IPS-20b (cell line): ENCODE results near the gene RTP5.

Experiments
- H3K27ac ChIP-seq: one replicate; pipeline ENCODE4 v1.5.1; 2013; ENCODE audit warnings: low read length
- H3K27me3 ChIP-seq: 2 replicates; pipeline ENCODE4 v1.6.1; 2013; ENCODE audit warnings: mild to moderate bottlenecking, low read length, inconsistent platforms; ENCODE audit not compliant: insufficient read depth
- H3K36me3 ChIP-seq: 2 replicates; pipeline ENCODE4 v1.6.1; 2013; ENCODE audit warnings: low read depth, mild to moderate bottlenecking, inconsistent platforms, low read length, moderate library complexity; ENCODE audit not compliant: insufficient read depth
- H3K4me1 ChIP-seq: 2 replicates; pipeline ENCODE4 v1.6.1; 2013; ENCODE audit warnings: mild to moderate bottlenecking, control low read depth, inconsistent platforms, low read length, moderate library complexity; ENCODE audit not compliant: insufficient read depth
- H3K4me3 ChIP-seq: 2 replicates; pipeline ENCODE4 v1.5.1; 2013; ENCODE audit warnings: mild to moderate bottlenecking, low read length, inconsistent platforms
- H3K9ac ChIP-seq: 2 replicates; pipeline ENCODE4 v1.6.1; 2013; ENCODE audit warnings: low read depth, mild to moderate bottlenecking, inconsistent platforms, low read length, moderate library complexity
- H3K9me3 ChIP-seq: 2 replicates; pipeline ENCODE4 v1.6.1; 2013; ENCODE audit warnings: mild to moderate bottlenecking, low read depth, low read length, inconsistent platforms; ENCODE audit not compliant: insufficient read depth

The RTP5 gene

DNA sequence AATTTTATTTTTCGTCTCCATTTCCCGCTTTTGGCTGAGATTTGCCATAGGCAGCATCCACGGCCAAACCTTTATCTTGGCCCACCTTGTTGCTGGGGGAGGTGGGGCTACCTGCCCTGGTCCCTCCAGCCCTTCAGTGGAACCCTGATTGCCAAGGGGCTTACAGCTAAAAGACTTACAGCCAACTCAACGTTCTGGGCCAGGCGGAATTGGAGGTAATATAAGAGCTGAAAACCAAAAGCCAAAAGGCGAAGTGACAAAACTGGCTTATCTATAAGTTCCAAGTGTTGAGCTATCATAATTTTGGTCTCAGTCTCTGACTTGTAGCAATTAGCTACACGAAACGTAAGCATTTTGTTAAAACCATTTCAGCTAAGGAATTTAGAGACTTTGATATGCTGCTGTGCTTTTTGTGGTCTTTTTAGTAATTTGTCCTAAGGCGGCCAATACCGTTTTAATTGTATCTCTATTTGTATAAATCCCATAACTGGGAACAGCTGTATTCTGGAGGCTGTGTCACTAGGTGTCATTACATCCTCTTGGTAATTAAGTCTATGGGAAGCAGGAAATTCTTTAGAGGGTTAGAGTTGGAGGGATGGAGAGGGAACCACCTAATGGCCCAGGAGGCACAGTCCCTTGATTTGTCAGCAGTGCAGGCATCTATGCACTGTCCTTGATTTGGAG is 34.9 kb upstream of the RTP5 start:
- Histone ChIP-seq H3K9me3 (no peaks in the 10 kb centered on the region), H3K27me3 (no peaks in the 10 kb centered on the region), H3K36me3 (no peaks in the 10 kb centered on the region), H3K4me1 (no peaks in the 10 kb centered on the region), H3K27ac (no peak overlapping the region), H3K4me3 (no peak overlapping the region), H3K9ac (no peak overlapping the region)

GRCh38 chr2:241835611-241836010 is 33.9 kb upstream of the RTP5 start:
- no peaks in the 10 kb centered on the region for H3K27me3 ChIP-seq
- H3K4me1 ChIP-seq: no peaks in the 10 kb centered on the region
- no peak overlapping the region for H3K4me3 ChIP-seq
- H3K9me3 ChIP-seq: no peaks in the 10 kb centered on the region
- H3K27ac ChIP-seq: no peak overlapping the region
- H3K9ac ChIP-seq: no peak overlapping the region
- no peaks in the 10 kb centered on the region for H3K36me3 ChIP-seq

GRCh38 chr2:241836292-241836691 is 33.2 kb upstream of the RTP5 start:
- no peak overlapping the region for H3K9ac ChIP-seq
- H3K9me3 ChIP-seq: no peaks in the 10 kb centered on the region
- no peaks in the 10 kb centered on the region for H3K36me3 ChIP-seq
- no peak overlapping the region for H3K27ac ChIP-seq
- no peak overlapping the region for H3K4me3 ChIP-seq
- H3K4me1 ChIP-seq: no peaks in the 10 kb centered on the region
- H3K27me3 ChIP-seq: no peaks in the 10 kb centered on the region

DNA sequence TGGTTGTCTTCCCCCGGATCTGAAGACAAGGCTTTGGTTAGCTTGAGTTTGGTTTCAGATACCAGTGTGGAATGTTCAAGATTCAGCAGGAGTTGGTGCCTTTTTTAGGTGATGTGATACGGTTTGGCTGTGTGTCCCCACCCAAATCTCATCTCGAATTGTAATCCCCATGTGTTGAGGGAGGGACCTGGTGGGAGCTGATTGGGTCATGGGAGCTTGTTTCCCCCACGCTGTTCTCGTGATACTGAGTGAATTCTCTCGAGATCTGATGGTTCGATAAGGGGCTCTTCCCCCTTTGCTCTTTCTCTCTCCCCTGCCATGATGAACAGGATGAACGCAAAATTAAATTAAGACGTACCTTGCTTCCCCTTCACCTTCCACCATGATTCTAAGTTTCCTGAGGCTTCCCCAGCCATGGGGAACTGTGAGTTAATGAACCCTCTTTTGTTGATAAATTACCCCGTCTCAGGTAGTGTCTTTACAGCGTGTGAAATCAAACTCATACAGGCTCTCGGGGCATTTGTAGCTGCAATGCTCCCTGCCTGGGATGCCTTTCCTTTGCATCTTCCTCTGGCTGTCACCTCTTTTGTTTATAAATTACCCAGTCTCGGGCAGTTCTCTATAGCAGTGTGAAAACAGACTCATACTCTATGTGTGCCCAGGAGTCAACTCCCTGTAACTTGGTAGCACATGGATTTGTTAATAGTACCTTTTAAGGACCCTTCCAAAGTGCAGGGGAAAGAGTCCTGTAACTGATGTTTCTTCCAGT is 32.1 kb upstream of the RTP5 start:
- Histone ChIP-seq H3K27ac (no peak overlapping the region), H3K9ac (no peak overlapping the region), H3K36me3 (no peaks in the 10 kb centered on the region), H3K4me1 (no peaks in the 10 kb centered on the region), H3K27me3 (peaks cover 2% of the 10 kb centered on the region; the same call in 1 of the 2 replicates), H3K4me3 (no peak overlapping the region), H3K9me3 (no peaks in the 10 kb centered on the region)

GRCh38 chr2:241841181-241842066 is 28.1 kb upstream of the RTP5 start:
- H3K4me1 ChIP-seq: no peaks in the 10 kb centered on the region
- no peaks in the 10 kb centered on the region for H3K36me3 ChIP-seq
- no peak overlapping the region for H3K27ac ChIP-seq

DNA sequence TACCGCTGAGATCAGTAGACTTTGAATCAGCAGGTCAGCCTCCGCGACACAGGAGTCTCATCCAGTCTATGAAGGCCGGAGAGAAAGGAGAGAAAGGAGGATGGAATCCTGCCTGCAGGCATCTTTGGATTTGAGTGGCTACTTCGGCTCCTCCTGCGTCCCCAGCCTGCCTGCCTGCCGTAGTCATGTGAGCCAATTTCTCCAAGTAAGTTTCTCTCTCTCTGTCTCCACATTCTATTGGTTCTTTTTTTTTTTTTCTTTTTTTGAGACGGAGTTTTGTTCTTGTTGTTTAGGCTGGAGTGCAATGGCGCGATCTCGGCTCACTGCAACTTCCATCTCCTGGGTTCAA is 27.5 kb upstream of the RTP5 start:
- peaks cover 39% of the 10 kb centered on the region for H3K27me3 ChIP-seq
- no peaks in the 10 kb centered on the region for H3K9me3 ChIP-seq
- no peaks in the 10 kb centered on the region for H3K36me3 ChIP-seq
- no peak overlapping the region for H3K4me3 ChIP-seq
- H3K4me1 ChIP-seq: no peaks in the 10 kb centered on the region
- H3K27ac ChIP-seq: no peak overlapping the region
- H3K9ac ChIP-seq: no peak overlapping the region

More at GRCh38 chr2:241841181-241842066, 28.1 kb upstream of the RTP5 start:
- Histone ChIP-seq H3K27me3 (peaks cover 37% of the 10 kb centered on the region), H3K9ac (no peak overlapping the region), H3K4me3 (no peak overlapping the region), H3K9me3 (no peaks in the 10 kb centered on the region)

GRCh38 chr2:241842620-241843211 is 26.8 kb upstream of the RTP5 start:
- no peaks in the 10 kb centered on the region for H3K4me1 ChIP-seq
- no peak overlapping the region for H3K27ac ChIP-seq
- no peaks in the 10 kb centered on the region for H3K36me3 ChIP-seq
- H3K27me3 ChIP-seq: peaks cover 39% of the 10 kb centered on the region
- H3K9me3 ChIP-seq: no peaks in the 10 kb centered on the region
- no peak overlapping the region for H3K9ac ChIP-seq
- no peak overlapping the region for H3K4me3 ChIP-seq

GRCh38 chr2:241843321-241844065 is 26.0 kb upstream of the RTP5 start:
- H3K9ac ChIP-seq: no peak overlapping the region
- H3K27ac ChIP-seq: no peak overlapping the region
- H3K9me3 ChIP-seq: no peaks in the 10 kb centered on the region
- H3K36me3 ChIP-seq: no peaks in the 10 kb centered on the region
- no peaks in the 10 kb centered on the region for H3K4me1 ChIP-seq
- H3K27me3 ChIP-seq: peaks cover 39% of the 10 kb centered on the region
- no peak overlapping the region for H3K4me3 ChIP-seq

DNA sequence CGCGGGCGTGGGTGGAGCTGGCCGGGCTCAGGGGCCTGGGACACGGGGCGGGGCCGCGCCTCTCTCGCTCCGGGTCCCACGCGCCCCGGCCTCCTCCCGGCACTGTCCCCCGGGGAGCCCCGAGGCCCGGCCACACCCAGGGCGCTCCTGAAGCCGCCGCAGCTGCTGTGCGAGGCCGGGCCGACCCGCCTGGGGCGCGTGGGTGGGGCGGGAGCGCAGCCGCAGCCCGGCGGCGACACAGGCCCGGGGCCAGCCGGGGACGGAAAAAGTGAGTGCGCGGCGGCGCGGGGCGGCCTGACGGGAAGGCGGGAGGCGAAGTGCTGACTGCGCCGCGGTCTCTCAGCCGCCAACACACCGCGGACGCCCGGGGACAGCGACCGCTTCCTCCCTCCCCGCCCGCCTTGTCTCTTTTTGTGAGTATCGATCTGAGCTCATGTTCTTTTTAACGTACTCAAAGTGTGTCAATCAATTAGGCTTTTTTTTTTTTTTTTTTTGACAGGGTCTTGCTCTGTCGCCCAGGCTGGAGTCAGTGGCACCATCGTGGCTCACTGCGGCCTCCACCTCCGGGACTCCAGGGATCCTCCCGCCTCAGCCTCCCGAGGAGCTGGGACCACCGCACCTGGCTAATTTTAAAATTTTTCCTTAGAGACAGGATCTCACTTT is 25.3 kb upstream of the RTP5 start:
- Histone ChIP-seq H3K4me3 (peak overlapping the region; percentile 60; the same call in 1 of the 2 replicates), H3K9ac (no peak overlapping the region)

GRCh38 chr2:241844831-241845578 is 24.5 kb upstream of the RTP5 start:
- H3K4me3 ChIP-seq: no peak overlapping the region
- H3K27me3 ChIP-seq: peaks cover 39% of the 10 kb centered on the region
- no peak overlapping the region for H3K9ac ChIP-seq
- no peaks in the 10 kb centered on the region for H3K4me1 ChIP-seq
- no peaks in the 10 kb centered on the region for H3K36me3 ChIP-seq
- no peak overlapping the region for H3K27ac ChIP-seq
- H3K9me3 ChIP-seq: no peaks in the 10 kb centered on the region

More for the DNA sequence above, 25.3 kb upstream of the RTP5 start:
- Histone ChIP-seq H3K27ac (no peak overlapping the region), H3K4me1 (no peaks in the 10 kb centered on the region), H3K27me3 (peaks cover 39% of the 10 kb centered on the region), H3K9me3 (no peaks in the 10 kb centered on the region), H3K36me3 (no peaks in the 10 kb centered on the region)
